ENCODE results near the gene C8G. TPM values are rescaled to one million over a fixed set of nuclear protein-coding genes. Genes with fewer than 3 reads are reported as not detected.

Gene C8G
- total and polyA plus RNA-seq, 9 of the 15 experiments (the other 6 are each of a cell fraction or from before 2014, with no cell fraction given) = 0.35 to 5.9 (median 2.7) TPM; not detected in 2

GRCh38 chr9:136949817-136950655 is 5.0 kb downstream of the C8G start (continued):
- TF ChIP-seq, protein P1, sequence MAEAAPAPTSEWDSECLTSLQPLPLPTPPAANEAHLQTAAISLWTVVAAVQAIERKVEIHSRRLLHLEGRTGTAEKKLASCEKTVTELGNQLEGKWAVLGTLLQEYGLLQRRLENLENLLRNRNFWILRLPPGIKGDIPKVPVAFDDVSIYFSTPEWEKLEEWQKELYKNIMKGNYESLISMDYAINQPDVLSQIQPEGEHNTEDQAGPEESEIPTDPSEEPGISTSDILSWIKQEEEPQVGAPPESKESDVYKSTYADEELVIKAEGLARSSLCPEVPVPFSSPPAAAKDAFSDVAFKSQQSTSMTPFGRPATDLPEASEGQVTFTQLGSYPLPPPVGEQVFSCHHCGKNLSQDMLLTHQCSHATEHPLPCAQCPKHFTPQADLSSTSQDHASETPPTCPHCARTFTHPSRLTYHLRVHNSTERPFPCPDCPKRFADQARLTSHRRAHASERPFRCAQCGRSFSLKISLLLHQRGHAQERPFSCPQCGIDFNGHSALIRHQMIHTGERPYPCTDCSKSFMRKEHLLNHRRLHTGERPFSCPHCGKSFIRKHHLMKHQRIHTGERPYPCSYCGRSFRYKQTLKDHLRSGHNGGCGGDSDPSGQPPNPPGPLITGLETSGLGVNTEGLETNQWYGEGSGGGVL (CRISPR knock-in tag; IDR thresholded peaks at IDR 0.05) = no peak
- TF ChIP-seq MEIS2 (IDR thresholded peaks at IDR 0.05; ENCODE audit: partially characterized antibody) (no peak), ELF4 (CRISPR knock-in tag; IDR thresholded peaks at IDR 0.05) (no peak; the same call in 1 of the 2 replicates), NRF1 (conservative IDR thresholded peaks at IDR 0.05 in 1 of 2, IDR thresholded peaks at IDR 0.05 in 1 of 2) (peak; percentile 77 to 80), PCBP1 (IDR thresholded peaks at IDR 0.05; ENCODE audit: low read depth, low read length, poor library complexity, severe bottlenecking) (no peak), SUPT5H (IDR thresholded peaks at IDR 0.05) (peak; percentile 55), IFI16 (CRISPR knock-in tag; IDR thresholded peaks at IDR 0.05) (no peak), PHB (CRISPR knock-in tag; IDR thresholded peaks at IDR 0.05) (no peak), ZNF583 (CRISPR knock-in tag; IDR thresholded peaks at IDR 0.05) (no peak), PTBP1 (IDR thresholded peaks at IDR 0.05; ENCODE audit: low read depth, low read length) (no peak), ZNF174 (CRISPR knock-in tag; IDR thresholded peaks at IDR 0.05) (no peak), ZNF696 (CRISPR knock-in tag; conservative IDR thresholded peaks at IDR 0.05) (no peak), ZNF239 (CRISPR knock-in tag; IDR thresholded peaks at IDR 0.05) (no peak), NR0B1 (IDR thresholded peaks at IDR 0.05; ENCODE audit: partially characterized antibody) (no peak), RFX7 (CRISPR knock-in tag; IDR thresholded peaks at IDR 0.05) (no peak), KAT7 (CRISPR knock-in tag; IDR thresholded peaks at IDR 0.05; ENCODE audit: borderline replicate concordance) (no peak), ZBTB9 (CRISPR knock-in tag; IDR thresholded peaks at IDR 0.05) (peak; percentile 74; the same call in 1 of the 2 replicates), C11orf30 (IDR thresholded peaks at IDR 0.05; ENCODE audit: low read depth) (no peak), KAT8 (IDR thresholded peaks at IDR 0.05; ENCODE audit: low read depth) (no peak), HDAC8 (tag; IDR thresholded peaks at IDR 0.05) (no peak)
- TF ChIP-seq, protein P2, sequence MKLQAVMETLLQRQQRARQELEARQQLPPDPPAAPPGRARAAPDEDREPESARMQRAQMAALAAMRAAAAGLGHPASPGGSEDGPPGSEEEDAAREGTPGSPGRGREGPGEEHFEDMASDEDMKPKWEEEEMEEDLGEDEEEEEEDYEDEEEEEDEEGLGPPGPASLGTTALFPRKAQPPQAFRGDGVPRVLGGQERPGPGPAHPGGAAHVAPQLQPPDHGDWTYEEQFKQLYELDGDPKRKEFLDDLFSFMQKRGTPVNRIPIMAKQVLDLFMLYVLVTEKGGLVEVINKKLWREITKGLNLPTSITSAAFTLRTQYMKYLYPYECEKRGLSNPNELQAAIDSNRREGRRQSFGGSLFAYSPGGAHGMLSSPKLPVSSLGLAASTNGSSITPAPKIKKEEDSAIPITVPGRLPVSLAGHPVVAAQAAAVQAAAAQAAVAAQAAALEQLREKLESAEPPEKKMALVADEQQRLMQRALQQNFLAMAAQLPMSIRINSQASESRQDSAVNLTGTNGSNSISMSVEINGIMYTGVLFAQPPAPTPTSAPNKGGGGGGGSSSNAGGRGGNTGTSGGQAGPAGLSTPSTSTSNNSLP (IDR thresholded peaks at IDR 0.05; ENCODE audit: borderline replicate concordance, low read depth, low read length) = no peak
